NCI-H226 (cell line): ENCODE measurements around the gene RPIA.
"Not testable (repeated sequence)": the region's sequence is repeated elsewhere in the genome, so short reads cannot be mapped to it uniquely, and the experiment has no call there.

Experiments
- DNase-seq: peaks from one replicate; pipeline ENCODE4 v3.0.0-alpha.2; 2015

RPIA gene

GRCh38 chr2:88737385-88737784, 45.9 kb downstream of the RPIA start:
- DNase-seq: no peak

DNA sequence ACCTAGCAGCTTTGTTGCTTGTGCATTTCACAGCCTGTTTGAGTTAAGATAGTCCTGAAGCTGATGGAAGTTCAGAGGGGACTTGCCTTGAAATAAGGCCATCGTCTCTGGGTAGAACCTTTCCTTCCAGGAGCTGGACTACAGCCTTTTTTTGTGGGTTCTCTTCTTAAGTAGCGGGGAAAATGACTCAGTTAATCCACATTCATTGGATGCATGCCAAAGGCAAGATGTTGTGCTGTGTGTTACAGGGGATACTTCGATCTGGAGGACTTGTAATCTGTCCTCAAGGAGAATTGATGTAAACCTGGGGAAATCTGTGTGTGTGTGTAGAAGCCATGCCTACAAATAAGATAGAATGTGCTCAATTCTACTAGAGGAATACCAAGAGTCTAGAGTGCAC, 46.8 kb downstream of the RPIA start:
- no peak for DNase-seq

DNA sequence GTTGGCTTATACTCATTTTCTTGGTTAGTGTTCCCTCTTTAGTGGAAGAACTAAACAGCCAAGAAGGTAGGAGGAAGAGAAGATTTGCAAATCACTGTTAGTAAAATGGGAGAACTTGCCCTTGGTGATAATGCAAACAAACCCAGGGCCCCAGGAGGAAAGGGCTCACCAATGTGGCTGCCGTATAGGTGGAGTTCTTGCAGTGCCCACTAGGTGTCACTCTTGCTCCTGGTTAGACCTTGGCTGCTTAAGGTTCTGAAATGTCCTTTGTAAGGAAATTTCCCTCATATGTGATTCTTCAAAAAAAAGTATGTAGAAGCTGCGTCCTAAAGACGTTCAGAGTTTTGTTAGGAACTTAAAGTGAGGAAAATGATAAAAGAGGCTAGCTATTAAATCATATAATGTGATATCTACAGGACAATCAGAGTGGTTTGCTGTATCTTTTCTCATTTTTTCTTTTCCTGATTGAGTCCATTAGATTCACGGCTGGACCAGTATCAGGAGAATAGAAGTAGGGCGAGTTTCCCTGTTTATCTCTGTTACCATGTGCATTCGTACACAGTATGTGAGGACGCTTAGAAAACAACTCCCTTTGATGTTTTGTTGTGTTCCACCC, 48.6 kb downstream of the RPIA start:
- peak; percentile 28 for DNase-seq

DNA sequence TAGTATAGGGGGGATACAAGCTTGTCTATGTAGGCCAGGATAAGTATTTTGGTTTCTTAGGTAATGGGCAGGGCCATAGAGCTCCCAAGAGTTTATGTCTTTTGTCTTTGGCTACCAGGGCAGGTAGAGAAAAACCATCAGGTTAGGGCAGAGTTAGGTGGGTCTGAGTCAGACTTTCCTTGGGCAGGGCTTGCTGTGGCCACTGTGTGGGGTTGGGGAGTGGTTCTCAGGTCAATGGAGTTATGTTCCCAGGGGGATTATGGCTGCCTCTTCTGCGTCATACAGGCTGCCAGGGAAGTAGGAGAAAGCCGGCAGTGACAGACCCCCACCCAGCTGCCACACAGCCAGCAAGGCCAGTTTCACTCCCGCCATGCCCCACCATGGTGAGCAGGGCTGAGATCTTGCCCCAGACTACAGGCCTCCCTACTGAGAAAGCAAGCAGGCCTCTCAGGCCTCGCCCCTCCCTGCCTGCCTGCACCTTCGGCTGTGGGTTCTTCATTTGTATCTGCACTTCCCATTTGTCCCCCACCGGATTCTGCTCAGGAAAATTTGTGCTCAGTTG, 55.5 kb downstream of the RPIA start:
- no peak for DNase-seq

DNA sequence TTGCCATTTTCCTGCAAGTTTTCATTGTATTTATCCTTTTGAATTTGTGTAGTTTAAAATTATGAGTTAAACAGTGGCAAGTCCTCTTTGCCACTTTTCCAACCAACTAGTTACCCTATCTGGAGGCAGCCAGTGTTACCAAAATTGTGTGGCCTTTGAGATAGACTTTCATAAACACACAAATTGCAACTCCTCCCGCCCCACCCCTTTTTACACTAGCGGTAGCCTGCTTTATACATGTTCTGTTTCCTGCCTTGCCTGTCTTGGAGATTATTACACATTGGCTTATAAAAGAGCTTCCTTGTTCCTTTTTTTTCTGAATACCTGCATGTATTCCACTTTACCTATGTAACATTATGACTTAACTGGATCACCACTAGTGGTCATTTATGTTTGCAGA, 56.5 kb downstream of the RPIA start:
- no peak for DNase-seq

DNA sequence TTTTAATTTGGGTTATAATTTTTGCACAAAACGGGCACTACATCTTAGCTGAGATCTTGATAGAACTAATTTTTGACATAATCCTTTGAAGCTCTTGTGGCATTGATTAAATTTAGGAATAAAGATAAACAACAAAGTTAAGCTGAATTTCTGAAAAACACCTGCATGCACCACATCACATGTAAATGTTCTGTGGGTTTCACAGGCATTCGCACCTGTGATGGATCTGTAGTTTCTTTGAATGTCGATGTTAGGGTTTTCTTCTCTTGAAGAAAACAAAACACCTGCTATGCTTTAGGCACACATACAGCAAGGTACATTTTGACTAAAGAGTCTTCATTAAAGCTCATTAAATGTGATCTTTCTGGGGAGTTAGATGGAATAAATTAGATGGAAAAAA, 60.3 kb downstream of the RPIA start:
- DNase-seq: no peak

DNA sequence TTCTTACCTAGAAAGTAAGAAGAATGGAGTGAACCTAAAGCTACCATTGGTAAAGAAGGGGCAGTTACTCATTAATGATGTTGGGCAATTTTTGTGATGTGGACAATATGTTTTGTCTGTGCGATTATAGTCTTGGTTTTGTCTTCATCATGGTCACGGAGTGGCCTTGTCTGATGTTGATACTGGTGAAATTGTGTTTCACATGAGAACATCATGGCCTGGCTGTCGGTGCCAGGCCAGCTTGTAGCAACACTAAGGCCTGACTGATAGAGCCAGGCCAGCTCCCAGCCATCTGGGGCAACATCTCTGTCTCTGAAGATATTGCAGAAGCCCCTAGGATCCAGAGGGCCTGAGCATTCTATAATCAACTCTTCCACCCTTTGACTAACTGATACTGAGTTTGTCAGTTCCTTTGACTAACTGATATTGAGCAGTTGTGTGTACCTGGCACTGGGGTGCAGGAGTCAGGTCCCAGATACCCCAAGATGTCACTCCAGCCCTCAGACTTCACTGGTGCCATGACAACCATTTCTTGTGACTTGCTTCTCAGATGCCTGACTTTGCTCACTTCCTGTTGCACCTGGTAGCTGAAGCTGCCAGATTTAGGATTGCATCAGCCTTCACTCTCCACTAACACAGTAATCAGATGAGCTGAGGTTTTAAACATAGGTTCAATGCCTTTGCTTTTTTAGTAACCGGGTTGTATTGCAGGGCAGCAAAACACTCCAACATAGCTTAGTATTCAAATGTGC, 62.5 kb downstream of the RPIA start:
- DNase-seq: no peak

DNA sequence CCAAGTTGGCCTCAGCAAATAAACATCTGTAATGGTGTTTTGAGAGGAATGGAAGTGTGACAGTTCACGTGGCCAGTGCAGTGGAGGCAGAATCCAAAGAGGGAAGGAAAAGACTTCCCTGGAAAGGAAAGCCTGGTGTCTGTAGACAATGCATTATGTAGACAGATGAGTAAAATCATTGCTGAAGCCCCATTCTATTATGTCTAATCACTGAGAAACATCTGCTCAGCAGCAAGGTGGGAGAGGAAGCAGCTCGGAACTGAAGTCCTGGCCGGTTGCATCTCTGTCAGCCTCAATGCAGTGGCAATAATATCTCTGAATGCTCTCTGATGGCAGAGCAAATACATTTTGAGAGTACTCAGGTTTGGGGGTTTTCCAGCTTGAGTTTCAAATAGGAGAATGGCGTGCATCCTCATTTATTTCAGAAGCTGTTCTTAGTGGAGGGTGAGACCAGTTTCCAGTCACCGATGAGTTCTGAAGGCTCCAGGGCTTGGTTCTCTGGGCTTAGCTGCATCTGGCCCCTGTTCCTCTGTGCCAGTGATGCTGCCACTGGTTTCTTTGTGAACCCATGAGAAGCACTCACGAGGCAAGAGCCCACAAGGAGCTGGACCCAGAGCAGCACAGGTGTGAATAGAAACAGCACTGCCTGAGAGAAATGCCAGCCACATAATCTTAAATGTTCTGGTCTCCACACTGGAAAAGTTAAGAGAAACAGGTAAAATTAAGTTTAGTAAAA, 63.3 kb downstream of the RPIA start:
- no peak for DNase-seq

GRCh38 chr2:88755836-88756235, 64.4 kb downstream of the RPIA start:
- no peak for DNase-seq

GRCh38 chr2:88757025-88757424, 65.6 kb downstream of the RPIA start:
- no peak for DNase-seq

DNA sequence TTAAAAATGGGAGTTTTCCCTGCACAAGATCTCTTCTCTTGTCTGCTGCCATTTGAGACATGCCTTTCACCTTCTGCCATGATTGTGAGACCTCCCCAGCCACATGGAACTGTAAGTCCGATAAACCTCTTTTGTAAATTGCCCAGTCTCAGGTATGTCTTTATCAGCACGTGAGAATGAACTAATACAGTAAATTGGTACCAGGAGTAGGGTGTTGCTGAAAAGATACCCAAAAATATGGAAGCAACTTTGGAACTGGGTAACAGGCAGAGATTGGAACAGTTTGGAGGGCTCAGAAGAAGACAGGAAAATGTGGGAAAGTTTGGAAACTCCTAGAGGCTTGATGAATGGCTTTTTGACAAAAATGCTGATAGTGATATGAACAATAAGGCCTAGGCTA, 67.2 kb downstream of the RPIA start:
- DNase-seq: not testable (repeated sequence)

DNA sequence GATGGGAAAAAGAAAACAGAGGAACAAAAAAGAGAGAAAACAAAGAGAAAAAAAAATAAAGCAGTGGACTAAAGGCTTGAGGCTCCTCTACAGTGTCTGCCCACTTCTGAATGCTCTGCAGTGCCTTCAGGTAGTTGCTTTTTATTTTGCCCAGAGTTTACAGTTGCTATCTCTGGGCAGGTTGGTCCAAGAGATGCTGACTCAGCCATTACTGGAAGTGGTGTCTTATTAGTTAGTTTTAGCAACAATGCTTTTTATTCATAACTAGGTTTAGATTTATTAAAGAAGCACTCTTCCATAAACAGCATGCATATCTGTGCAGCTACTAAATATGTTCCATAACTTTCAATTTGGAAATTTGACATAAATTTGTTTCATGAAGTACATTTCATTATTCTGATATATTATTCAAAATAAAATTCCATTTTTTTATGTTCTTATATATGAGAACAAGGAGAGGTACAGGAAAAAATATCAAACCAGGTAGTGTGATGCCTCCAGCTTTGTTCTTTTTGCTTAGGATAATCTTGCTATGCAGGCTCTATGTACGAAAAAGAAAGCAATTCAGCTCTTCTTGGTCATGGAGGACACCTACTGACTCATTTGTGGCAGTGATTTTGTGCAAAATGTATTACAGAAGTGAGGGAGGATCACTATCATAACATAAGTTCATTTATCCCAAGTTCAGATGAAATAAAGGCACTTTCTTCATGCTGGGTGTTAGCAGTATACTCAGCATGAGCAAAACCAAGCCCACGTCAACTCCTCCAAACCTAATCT, 69.5 kb downstream of the RPIA start:
- DNase-seq: no peak

DNA sequence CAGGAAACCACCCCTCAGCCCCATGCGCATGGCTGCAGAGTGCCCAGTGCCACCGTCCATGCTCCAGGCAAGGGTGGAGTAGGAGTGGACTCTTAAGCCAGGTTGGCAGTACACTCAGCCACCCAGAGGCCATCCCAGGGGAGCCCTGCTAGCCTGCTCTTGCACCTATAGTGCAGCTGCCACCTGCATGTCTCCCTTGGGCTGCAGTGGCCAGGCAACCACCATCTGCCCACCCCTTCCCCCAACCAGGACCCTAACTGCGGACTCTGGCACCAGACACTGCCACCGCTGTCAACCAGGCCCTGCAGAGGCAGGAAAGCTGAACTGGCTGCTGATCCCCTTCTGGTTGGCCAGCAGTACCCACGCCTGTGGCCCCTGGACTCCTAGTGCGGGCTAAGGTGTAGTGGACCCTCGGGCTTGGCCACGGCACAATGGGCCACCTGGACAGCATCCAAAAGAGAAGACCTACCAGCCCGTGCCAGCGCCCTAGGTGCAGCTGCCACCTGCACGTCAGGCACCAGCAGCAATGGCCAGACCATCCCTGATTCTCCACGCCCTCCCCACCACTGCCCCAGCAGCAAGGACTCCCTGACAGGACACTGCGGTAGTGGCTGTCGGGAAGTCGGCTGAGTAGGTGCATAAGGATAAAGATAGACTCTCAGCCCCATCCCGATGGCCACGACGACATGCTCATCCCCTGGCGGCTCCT, 72.8 kb downstream of the RPIA start:
- DNase-seq: no peak

- no peak for DNase-seq
Observed at GRCh38 chr2:88764850-88765153, 73.3 kb downstream of the RPIA start.

DNA sequence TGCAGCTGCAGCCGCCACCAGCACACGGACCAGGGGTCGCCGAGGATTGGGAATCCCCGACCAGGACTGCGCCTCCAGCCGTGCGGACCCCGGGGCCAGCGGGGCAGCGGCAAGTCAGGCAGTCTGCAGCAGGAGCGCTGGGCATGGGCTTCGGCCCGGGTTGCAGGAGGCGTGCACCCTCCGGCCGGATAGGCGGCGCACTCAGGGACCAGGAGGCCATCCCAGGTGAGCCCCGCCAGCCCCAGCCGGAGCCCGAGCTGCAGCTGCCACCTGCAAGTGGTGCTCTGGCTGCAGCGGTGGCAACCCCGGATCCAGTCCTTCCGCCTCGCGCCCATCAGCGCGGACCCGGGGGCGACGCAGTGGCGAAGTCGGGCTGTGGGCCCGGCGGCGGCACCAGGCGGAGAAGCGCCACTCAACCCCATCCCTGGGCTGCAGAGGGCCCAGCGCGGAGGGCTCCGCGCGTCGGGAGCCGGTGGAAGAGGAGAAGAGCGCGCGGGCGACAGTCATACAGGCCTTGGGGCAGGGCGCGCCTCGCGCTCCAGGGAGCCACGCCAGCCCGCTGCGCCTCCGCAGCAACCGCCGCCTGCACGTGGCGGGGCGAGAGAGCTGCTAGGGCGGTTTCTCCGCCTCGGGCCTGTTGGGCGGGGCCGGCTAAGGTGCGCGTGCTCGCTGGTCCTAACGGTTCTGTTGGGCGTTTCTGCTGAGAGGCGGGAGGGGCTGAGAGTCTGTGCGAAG, 73.8 kb downstream of the RPIA start:
- peak; percentile 55 for DNase-seq

DNA sequence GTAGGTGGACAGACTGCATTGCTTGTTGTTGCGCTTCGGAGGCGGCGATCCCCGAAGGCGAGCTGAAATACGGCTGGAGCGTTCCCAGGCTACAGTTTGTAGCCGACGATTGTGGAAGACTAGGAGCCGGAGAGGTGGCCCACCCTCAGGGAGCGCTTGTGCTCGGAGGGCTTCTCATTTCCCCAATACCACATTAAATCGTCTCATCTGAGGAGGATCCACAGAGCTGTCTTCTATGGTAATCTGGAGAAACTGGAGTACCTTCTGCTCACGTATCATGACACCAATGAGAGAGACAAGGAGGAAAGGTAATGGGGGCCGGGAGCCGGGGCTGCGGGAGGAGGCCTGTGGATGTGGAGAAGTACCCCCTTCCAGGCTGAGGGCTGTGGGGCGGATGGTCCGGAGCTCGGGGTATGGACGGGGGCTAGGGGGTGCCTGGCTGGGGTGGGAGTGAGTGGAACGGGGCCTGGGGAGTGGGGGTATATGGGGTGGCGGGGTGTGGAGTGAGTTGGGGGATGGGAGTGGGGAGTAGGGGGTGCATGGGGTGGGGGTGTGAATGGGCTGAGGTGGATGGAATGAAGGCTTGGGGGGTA, 74.5 kb downstream of the RPIA start:
- DNase-seq: not testable (repeated sequence)

DNA sequence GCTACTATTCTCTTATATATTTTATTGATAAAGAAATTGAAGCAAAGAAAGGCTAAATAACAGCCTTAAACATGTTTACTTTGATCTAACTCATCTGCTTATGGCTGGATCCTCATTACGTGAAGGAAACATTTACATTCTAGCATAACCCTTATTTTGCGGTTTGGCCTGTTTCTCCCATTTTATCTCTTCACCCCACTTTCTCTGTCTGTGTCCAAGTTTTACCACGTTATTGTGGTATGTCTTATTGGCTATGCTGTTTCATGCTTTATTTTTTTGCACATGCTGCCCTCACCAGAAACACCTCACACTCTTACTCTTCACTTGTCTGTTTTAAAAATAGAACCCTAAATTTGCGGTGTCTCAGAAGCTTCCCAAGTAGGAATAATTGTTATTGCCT, 78.5 kb downstream of the RPIA start:
- no peak for DNase-seq

- DNase-seq: not testable (repeated sequence)
Observed at GRCh38 chr2:88773233-88774028, 82.0 kb downstream of the RPIA start.

DNA sequence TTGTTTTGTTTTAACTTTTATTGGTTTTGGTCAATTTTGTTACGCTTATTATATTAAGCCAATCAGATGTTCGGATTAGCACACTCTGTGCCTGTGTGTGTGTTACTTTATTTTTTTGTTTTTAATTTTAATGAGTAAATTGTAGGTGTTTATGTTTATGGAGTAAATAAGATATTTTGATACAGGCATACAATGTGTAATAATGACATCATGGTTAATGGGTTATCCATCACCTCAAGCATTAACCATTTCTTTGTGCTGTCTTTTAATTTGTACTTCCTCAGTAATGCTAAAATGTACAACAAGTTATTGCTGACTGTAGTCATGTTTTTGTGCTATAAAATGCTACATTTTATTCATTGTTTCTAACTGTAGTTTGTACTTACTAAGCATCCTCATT, 97.7 kb downstream of the RPIA start:
- DNase-seq: not testable (repeated sequence)

DNA sequence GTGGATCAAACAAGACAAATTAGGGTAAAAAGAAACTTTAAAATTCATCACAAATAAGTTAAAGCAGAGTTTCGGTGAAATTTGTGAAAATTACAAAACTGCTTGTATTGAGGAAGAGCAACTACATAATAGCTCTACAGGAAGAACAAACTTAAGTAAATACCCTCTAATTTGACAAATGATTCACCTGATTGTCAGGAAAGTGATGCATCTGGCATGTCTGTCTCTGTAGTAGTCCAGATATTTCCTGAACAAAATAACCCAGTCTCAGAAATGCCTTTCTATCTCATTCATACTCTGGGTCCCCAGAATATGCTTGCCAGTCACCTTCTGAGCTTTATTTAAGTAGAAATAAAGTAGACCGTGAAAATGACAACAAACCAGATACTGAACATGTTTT, 104.5 kb downstream of the RPIA start:
- DNase-seq: not testable (repeated sequence)
